GM18511 (cell line): Measurements from ENCODE around the gene LCE4A.
"Not testable (repeated sequence)": the region's sequence is repeated elsewhere in the genome, so short reads cannot be mapped to it uniquely, and the experiment has no call there.

Experiments used
- ATAC-seq: cut with Tn5 transposase; IDR thresholded peaks from one replicate; pipeline ENCODE4 v1.9.1; 2021; ENCODE audit warnings: mild to moderate bottlenecking, moderate library complexity; ENCODE audit not compliant: unreplicated experiment

Gene LCE4A, protein sequence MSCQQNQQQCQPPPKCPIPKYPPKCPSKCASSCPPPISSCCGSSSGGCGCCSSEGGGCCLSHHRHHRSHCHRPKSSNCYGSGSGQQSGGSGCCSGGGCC

DNA sequence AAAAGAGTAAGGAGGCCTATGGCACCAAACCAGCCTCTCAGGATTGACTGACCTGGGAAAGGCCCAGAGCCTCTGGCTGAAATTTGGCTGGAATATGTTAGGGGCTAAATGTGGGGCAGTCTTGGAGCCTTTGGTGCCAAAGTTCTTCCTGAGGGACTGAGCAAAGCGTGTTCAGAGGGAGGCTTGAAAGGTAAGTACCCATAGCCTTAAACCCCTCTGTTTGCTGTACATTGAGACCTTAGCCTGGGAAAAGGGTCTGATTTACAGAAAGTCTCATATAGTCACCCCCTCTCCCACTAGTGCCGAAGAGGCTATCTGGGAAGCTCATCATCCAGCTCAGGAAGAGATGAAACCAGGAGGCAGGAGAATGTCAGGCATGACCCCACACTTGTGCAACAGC is at the start of gene LCE4A:
Gene LCE4A, plus strand, starts transcription at position 301 of the 400 bp plus-strand sequence. CDS start 916 bp downstream, outside the sequence.
- ATAC-seq = no peak

DNA sequence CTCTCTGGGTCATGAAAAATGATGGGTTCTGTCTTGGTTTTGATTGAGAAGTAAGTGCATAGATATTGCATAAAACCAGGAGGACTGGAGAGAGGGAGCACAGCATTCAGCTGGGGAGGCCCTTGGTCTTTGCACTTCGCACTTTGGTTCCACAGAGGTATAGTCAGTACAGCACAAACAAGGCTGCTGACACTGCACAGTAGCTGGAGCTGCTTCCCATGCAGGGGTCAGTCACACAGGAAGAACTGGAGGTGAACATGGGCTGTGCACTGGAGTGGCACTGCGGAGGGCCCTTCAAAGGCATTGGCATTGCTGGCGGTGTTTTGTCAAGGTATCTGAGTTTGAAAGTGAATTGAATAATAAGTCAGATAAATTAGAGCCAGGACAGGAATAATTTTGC is 49.3 kb upstream of the LCE4A start:
- no peak for ATAC-seq

DNA sequence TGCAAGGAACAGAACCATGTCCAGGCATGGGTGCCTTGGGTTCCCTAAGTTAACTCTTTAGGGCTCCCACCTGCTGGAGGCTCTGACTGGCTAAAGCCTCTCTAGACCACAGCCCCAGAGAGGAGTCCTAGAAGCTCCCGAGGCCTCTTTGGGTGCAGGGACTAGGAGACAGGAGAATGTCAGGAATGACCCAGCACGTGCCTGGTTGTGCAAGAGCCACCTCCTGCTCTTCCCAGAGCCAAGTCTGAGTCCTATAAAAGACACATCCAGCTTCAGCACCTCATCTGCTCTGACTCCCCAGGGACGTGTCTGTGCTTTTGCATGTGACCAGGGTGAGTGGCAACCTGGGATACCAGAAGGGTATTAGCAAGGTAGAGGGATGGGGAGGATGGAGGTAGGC is 44.9 kb upstream of the LCE4A start, which contains the start of gene LCE2D:
Gene LCE2D, plus strand, starts transcription at position 283 of the 400 bp plus-strand sequence. CDS start 726 bp downstream, outside the sequence.
- no peak for ATAC-seq

DNA sequence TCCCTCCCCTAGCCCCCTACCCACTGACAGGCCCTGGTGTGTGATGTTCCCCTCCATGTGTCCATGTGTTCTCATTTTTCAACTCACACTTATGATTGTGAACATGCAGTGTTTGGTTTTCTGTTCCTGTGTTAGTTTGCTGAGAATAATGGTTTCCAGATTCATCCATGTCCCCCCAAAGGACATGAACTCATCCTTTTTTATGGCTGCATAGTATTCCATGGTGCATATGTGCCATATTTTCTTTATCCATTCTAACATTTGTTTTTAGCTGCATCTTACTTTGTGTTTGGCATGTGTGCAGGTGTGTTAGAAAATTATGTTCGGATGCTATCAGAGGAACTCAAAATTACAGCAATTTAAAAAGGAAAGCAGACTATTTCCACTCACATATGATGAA is 41.8 kb upstream of the LCE4A start:
- not testable (repeated sequence) for ATAC-seq

- ATAC-seq = no peak
Measured at GRCh38 chr1:152667648-152668047, 40.3 kb upstream of the LCE4A start.

DNA sequence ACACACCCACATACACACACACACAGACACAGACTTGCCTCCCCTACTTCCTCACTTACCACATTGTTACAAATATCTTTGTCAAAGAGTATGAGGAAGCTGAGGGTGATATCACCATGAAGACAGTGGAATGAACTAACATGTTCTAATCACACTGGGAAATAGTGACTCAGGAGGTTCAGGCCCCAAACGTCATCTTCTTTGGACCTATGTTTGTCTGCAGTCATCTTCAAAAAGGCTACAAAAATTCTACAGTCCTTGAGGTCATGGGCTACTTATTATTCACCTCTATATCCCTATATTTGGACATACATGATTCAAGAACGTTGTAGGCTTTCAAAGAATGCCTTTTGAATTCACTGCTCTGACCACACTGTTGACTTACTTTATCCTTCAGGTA is 34.9 kb upstream of the LCE4A start:
- ATAC-seq = no peak

GRCh38 chr1:152674983-152675382 is 33.0 kb upstream of the LCE4A start, which contains the start of gene LCE2C:
Gene LCE2C, plus strand, starts transcription at chr1:152675279. Its CDS starts 737 bp downstream, at chr1:152676016.
- ATAC-seq = not testable (repeated sequence)

- no peak for ATAC-seq
Measured at GRCh38 chr1:152679459-152679858, 28.5 kb upstream of the LCE4A start.

- no peak for ATAC-seq
Measured at GRCh38 chr1:152681616-152682015, 26.3 kb upstream of the LCE4A start.

DNA sequence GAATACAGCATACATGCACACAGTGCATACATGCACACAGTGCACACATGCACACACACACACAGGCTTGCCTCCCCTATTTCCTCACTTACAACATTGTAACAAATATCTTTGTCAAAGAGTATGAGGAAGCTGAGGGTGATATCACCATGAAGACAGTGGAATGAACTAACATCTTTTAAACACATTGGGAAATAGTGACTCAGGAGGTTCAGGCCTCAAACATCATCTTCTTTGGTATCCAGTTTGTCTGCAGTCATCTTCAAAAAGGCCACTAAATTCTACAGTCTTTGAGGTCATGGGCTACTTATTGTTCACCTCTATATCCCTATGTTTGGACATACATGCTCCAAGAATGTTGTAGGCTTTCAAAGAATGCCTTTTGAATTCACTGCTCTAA is 24.1 kb upstream of the LCE4A start:
- no peak for ATAC-seq

- ATAC-seq = not testable (repeated sequence)
Measured at GRCh38 chr1:152685823-152686222, 22.1 kb upstream of the LCE4A start, which contains the start of gene LCE2B. Gene LCE2B, plus strand, starts transcription at chr1:152686123. Its CDS starts 721 bp downstream, at chr1:152686844.

DNA sequence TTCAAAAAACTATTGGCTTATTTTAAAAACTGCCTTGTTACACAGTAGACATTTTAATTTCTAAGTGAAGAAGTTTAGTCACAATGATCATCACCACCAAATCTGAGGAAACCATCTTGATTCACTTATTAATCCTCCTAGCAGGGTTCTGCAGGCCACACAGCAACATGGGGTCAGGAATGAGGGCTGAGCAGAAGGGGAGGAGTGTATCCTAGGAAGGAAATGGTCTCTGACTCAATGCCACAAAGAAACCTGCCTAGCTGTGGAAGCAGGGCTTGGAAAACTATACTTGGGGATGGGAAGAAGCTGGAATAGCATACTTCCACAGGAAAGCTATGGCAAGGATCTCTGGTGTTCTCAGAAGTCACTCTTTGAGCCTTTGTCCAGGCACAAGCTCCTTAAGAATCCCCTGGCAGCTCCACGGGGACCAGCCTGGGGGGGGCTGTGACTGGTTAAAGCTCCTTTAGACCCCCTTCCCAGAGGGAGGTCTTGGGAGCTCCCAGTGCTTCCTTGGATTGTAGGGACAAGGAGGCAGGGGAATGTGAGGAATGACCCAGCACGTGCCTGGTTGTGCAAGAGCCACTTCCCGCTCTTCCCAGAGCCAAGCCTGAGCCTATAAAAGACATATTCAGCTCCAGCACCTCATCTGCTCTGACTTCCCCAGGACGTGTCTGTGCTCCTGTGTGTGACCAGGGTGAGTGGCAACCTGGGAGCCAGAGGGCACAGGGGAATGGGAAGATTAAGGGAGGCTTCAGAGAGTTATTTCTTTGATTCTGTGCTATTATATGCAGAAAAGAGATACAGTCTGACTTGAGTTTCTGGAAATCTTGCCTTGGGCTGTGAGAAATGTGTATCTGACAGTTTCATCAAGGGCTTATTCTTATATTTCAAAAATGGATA is 10.0 kb upstream of the LCE4A start, which contains the start of gene LCE2A:
Gene LCE2A, plus strand, starts transcription at position 645 of the 900 bp plus-strand sequence. CDS start 557 bp downstream, outside the sequence.
- no peak for ATAC-seq

- ATAC-seq = no peak
Measured at GRCh38 chr1:152699746-152700145, 8.2 kb upstream of the LCE4A start.

DNA sequence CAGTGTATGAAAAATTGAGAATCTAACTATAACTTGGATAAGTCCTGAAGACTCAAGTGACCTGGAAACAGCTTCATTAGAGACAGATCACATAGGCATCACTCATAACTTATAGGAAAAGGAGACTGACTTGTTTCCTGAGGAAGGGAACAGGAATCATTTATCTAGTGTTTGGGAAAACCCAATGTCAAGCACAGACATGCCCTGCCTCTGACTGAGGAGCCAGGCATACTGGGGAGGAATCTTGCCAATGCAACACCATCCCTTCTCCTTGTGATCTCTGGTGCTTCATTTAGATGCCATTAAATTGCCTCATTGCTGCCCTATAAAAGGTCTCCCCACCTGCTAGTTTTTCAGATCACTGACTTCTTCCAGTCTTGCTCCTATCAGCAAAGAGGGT is 10.3 kb downstream of the LCE4A start:
- no peak for ATAC-seq

DNA sequence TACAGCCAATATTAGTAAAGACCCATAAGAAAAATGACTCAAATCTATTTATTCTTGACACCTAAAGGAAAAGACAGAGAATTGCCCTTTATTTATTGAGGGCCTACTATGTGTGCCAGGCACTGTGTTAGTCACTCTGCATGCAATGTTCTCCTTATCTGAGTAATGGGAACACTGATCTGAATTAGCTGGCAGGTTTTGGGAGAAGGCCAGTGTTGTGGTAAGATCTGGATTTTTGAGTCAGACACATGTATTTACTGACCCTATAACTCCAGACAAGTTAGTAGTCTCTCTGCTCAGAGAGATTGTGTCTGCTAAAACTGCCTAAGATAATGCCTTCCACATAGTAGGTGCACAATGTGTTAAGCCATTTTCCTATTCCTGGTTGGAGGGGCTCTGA is 17.3 kb downstream of the LCE4A start:
- ATAC-seq = no peak

DNA sequence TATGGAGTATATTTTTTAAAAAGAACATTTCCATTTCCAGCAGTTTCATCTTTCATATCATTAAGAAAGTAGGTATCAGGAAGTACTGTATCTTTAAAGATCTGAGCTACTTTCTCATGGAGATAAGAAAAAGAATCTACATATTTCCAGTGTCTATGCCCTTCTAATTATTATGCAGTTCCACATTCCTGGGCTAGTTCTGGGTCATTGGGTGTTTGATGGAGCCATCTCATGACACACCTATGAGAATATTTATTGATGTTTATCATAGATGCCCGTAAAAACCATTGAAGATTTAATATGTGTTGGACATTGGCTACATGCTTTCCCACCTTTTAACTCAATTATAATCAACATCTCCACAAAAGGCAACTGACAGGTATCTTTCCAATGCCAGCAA is 21.0 kb downstream of the LCE4A start:
- no peak for ATAC-seq

- ATAC-seq = no peak
Measured at GRCh38 chr1:152735648-152736047, 27.7 kb downstream of the LCE4A start.

DNA sequence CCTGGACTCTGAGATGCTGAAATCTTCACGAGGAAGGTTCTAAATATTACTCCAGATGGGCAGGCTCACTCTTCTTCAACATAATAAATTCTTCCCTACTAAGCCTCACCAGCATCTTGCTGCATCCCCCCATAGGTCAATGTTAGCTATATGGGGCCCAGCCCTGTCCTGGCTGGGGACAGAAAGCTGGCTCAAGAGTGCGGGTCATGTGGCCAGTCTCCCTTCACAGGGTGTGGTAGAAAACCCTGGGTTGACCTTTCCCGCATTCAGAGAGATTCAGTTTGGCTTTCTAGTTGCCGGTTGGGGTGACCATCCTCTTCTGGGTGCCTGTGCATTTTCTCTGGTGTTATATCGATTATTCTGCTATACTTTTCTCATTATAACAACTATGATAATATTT is 30.0 kb downstream of the LCE4A start:
- ATAC-seq = no peak

GRCh38 chr1:152739841-152740240 is 31.9 kb downstream of the LCE4A start:
- ATAC-seq = no peak

- ATAC-seq = no peak
Measured at GRCh38 chr1:152741656-152742055, 33.7 kb downstream of the LCE4A start.

DNA sequence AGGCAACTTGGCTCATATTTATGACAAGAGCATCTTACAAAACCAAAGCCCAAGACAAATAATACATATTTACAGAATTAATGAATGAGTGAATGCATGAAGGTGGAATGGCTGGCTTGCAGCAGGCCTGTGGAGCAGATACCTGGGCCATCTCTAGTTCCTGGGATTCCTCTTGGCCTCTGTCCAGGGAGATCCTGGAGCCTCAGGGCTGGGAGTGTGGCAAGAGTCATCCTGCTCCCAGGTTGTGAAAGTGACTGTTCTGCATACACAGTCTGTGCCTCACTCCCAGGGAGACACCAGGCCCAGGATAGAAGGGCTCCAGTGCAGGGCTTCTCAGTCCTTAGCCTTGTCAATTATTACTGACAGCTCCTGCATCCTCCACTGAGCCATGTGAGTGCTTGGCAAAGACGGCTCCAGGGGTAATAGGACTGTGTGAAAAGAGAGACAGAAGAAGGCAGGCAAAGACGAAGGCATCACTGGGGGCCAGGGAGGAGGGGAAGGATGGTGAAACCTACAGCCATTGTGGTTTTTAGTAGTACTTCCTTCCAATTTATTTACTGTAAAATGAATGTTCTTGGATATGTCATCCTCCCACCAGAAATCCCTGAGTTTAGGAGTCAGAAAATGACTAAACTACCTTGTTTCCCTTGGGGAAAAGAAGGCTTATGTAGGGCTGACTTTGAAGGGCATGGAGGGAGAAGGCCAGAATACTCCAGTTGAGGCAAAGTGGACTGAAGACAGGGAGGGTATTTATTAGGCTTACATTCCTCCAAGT is 35.6 kb downstream of the LCE4A start:
- no peak for ATAC-seq
